ENCODE measurements around the gene KLHL5. TPM values are rescaled to one million over a fixed set of nuclear protein-coding genes. Genes with fewer than 3 reads are reported as not detected.

The KLHL5 gene
- total RNA-seq, 2 donors from 2014 or later = 21.0 to 29.6 TPM

GRCh38 chr4:39146211-39146610 lies 84.2 kb downstream of the KLHL5 start:
- Histone ChIP-seq H3K4me3 (no peak overlapping the region), H3K36me3 (no peaks in the 10 kb centered on the region), H3K27ac (no peak overlapping the region), H3K9me3 (no peaks in the 10 kb centered on the region), H3K27me3 (replicated peaks; ENCODE audit: insufficient read depth) (no peaks in the 10 kb centered on the region), H3K4me1 (ENCODE audit: control insufficient read depth in 1 of 2, low read depth in 2 of 2) (no peaks in the 10 kb centered on the region)
- TF ChIP-seq CTCF (IDR thresholded peaks at IDR 0.05) = no peak
- DNase-seq (ENCODE audit: low spot score) = no peak
- ATAC-seq (ENCODE audit: insufficient number of reproducible peaks, low FRiP score, low read depth) = no peak

GRCh38 chr4:39154009-39154408 lies 92.0 kb downstream of the KLHL5 start:
- H3K9me3 ChIP-seq = no peaks in the 10 kb centered on the region
- no peak for ATAC-seq (ENCODE audit: insufficient number of reproducible peaks, low FRiP score, low read depth)
- no peaks in the 10 kb centered on the region for H3K36me3 ChIP-seq
- H3K27me3 ChIP-seq (replicated peaks; ENCODE audit: insufficient read depth) = no peaks in the 10 kb centered on the region
- no peak for TF ChIP-seq CTCF (IDR thresholded peaks at IDR 0.05)
- H3K27ac ChIP-seq = no peak overlapping the region
- no peak overlapping the region for H3K4me3 ChIP-seq
- DNase-seq (ENCODE audit: low spot score) = no peak
- H3K4me1 ChIP-seq (ENCODE audit: control insufficient read depth in 1 of 2, low read depth in 2 of 2) = no peaks in the 10 kb centered on the region

GRCh38 chr4:39157520-39157919 lies 95.5 kb downstream of the KLHL5 start:
- Histone ChIP-seq H3K9me3 (no peaks in the 10 kb centered on the region), H3K27ac (no peak overlapping the region), H3K4me3 (no peak overlapping the region), H3K27me3 (replicated peaks; ENCODE audit: insufficient read depth) (no peaks in the 10 kb centered on the region), H3K36me3 (no peaks in the 10 kb centered on the region), H3K4me1 (ENCODE audit: control insufficient read depth in 1 of 2, low read depth in 2 of 2) (no peaks in the 10 kb centered on the region)
- no peak for TF ChIP-seq CTCF (IDR thresholded peaks at IDR 0.05)
- DNase-seq (ENCODE audit: low spot score) (no peak), ATAC-seq (ENCODE audit: insufficient number of reproducible peaks, low FRiP score, low read depth) (no peak)

- no peaks in the 10 kb centered on the region for H3K36me3 ChIP-seq
- H3K27me3 ChIP-seq (replicated peaks; ENCODE audit: insufficient read depth) = no peaks in the 10 kb centered on the region
- no peaks in the 10 kb centered on the region for H3K9me3 ChIP-seq
- no peak overlapping the region for H3K4me3 ChIP-seq
- ATAC-seq (ENCODE audit: insufficient number of reproducible peaks, low FRiP score, low read depth) (no peak), DNase-seq (ENCODE audit: low spot score) (no peak)
- H3K4me1 ChIP-seq (ENCODE audit: control insufficient read depth in 1 of 2, low read depth in 2 of 2) = no peaks in the 10 kb centered on the region
- no peak for TF ChIP-seq CTCF (IDR thresholded peaks at IDR 0.05)
- no peak overlapping the region for H3K27ac ChIP-seq
These were observed 104.1 kb downstream of the KLHL5 start for GRCh38 chr4:39166177-39166576.

GRCh38 chr4:39166669-39167068 lies 104.6 kb downstream of the KLHL5 start:
- Histone ChIP-seq H3K27me3 (replicated peaks; ENCODE audit: insufficient read depth) (no peaks in the 10 kb centered on the region), H3K9me3 (no peaks in the 10 kb centered on the region), H3K27ac (no peak overlapping the region), H3K4me1 (ENCODE audit: control insufficient read depth in 1 of 2, low read depth in 2 of 2) (no peaks in the 10 kb centered on the region), H3K4me3 (no peak overlapping the region), H3K36me3 (no peaks in the 10 kb centered on the region)
- no peak for ATAC-seq (ENCODE audit: insufficient number of reproducible peaks, low FRiP score, low read depth)
- TF ChIP-seq CTCF (IDR thresholded peaks at IDR 0.05) = no peak
- DNase-seq (ENCODE audit: low spot score) = no peak
